Left cardiac atrium (tissue), 4 donors: ENCODE data around the gene EGFR. TPM values are rescaled to one million over a fixed set of nuclear protein-coding genes. Genes with fewer than 3 reads are reported as not detected.

Source experiments
- ATAC-seq, 2 donors: fragments of 200-7000 bp; cut with Tn5 transposase; one replicate each; pipeline ENCODE4 v1.9.1; 2020; ENCODE audit warnings: mild to moderate bottlenecking in 2 of 2, moderate library complexity in 2 of 2
- DNase-seq: peaks from one replicate; pipeline ENCODE4 v3.0.0-alpha.2; 2020
- intact Hi-C, 2 donors: fragments of 100-400 bp; cut with DNase I; formaldehyde crosslinking; loops; one replicate each; pipeline versions ENCODE4 v1.14.1 to v1.15.1; 2022 to 2023
- long read RNA-seq: library from polyadenylated mRNA; unstranded; transcript quantifications from one replicate; pipeline ENCODE4 v2.0.0, GENCODE V29; 2021
- total RNA-seq, 2 donors: library from RNA; stranded (reverse); fragmentation: NEBNext Ultra II Directional; extraction: Animal tissue kit (Norgen Biotek cat#: 25700); gene quantifications; one replicate each; pipeline ENCODE4 v1.2.1, GENCODE V29; 2021
- donor health status: DM: no; HTN: yes; CAD: no.
- donor health status: DM: no; HTN: yes; CAD: no; lungs with severe emphysema.
- donor health status: DM: yes; HTN: yes; CAD: no.
- donor health status: Dilated cardiomyopathy.

Gene EGFR
- 10 to 100 TPM; 23.3 to 26.6 TPM for total RNA-seq
- long read RNA-seq, full-length matches to known transcripts, result 2 of 19 reads
- long read RNA-seq, partial matches to known transcripts, result 6 of 19 reads
- long read RNA-seq, other reads (novel, unspliced or antisense), result 11 of 19 reads

GRCh38 chr7:55018361-55019190 lies at the start of gene EGFR:
TSS of gene EGFR (plus strand) at chr7:55019017. CDS start at chr7:55019278, 261 bp downstream.
- peak; percentile 83 to 89 for ATAC-seq
- DNase-seq, result peak; percentile 83
- intact Hi-C loops, result loop anchor here in 1 of 2 donors (10.0 kb wide), 1 partner anchor 176 kb away; no protein-coding TSS in a partner anchor

DNA sequence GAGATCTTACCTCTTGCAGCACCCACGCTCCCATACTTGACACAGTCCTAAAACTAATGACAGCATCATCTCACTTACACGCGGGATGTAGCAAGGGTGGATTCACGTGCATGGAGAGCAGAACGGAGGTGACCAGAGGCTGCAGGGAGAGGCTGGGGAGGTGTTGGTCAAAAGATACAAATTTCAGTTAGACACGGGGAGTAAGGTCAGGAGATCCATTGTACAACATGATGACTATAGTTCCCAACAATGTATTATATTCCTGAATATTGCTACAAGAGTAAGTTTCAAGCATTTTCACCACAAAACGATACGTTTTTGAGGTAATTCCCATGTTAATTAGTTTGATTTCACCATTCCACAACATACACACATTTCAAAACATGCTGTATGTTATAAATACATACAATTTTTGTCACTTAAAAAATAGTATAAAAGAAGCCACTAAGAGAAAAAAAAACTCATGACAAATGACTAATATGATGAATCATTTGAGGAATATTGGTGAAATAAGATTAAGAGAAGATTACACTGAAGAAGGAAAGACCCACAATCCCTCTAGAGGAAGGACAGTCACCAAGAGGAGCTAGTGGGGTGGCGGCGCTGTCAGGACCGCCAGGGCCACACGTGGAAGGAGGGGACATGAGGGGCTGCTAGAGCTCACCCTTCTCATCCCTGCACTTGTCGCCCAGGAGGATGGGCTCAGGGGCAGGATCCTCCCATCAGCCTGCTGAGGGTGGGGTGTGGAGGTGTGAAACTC lies 49.4 kb upstream of the EGFR start:
- DNase-seq (no peak), ATAC-seq (no peak)
- intact Hi-C loops, result no loop called here

GRCh38 chr7:54972733-54973294 lies 46.0 kb upstream of the EGFR start:
- DNase-seq (no peak), ATAC-seq (no peak)
- intact Hi-C loops, result no loop called here

DNA sequence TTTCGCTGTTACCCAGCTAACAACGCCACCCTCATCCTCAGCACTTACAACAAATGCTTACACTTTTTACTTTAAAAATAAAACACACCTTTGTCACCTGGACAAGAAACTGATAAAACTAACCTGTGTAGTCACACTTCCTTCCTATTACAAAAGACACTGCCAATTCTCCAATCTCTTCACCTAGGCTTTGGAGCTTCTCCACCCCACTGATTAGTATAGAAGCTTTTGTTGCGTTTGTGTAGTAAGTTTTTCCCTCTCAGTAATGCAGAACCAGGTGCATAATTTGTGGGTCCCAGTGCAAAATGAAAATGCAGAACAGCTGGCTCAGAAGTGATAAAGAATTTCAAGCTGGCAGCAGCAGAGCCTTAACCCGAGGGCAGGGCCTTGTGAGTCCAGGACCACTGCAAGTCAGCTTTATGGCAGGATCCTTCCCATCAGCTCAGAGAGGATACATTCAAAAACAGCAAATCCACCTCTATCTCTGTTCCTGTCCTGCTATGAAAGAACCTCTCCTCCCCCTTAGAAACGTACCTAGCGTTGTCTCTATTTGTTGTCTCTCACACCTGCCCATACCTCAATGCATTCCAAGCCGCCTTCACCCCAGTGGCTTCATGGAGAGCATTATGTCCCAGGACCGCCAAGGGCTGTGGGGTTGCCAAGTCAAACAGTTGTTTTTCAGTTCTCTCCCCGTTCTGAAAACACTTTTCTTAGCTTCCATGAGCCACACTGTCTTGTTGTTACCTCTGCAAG lies 40.3 kb upstream of the EGFR start:
- DNase-seq, result no peak
- intact Hi-C loops, result no loop called here

GRCh38 chr7:54980521-54980920 lies 38.3 kb upstream of the EGFR start:
- DNase-seq (no peak), ATAC-seq (no peak)
- intact Hi-C loops, result no loop called here

More for the DNA sequence above, 40.3 kb upstream of the EGFR start:
- no peak for ATAC-seq

GRCh38 chr7:54981913-54982312 lies 36.9 kb upstream of the EGFR start:
- ATAC-seq (no peak), DNase-seq (no peak)
- intact Hi-C loops, result no loop called here

DNA sequence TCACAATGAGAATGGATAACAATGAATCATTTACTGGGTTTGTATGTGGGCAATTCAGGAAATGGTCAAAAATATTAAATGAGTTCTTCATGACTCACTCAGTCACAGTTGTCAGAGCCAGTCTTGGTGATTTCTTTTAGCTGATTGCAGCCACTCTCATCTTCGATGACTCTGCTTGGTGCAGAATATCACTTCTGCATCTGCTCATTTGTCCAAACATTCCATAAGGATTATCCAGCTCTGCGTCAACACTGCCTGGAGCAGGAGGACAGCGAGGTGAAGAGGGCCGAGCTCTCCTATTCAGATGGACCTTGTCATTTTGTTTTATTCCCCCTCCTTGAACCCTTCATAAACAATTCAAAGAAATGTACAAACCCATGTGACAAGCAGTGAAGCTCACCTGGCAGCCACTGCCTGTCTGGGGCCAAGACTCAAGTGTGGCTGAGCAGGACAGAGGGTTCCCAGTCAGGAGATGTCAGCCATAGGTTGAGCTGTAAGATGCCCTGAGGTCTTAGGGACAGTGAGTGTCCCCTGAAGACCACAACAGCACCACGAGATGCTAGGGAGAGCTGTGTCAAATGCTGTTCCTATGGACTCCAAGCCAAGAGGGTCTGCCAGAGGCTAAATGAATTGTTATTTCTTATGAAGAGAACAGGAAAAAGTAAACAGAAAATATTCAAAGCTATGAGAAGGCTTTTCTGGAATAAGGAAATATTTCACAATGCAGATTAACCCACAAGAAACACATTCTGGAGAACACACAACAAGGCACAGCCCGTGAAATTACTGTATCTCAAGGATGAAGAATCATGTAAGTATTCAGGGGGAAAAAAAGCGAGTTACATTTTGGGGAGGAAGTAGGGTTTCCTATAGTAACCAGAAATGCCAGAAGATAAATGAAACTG lies 33.1 kb upstream of the EGFR start:
- ATAC-seq, result no peak
- intact Hi-C loops, result no loop called here
- DNase-seq, result no peak

DNA sequence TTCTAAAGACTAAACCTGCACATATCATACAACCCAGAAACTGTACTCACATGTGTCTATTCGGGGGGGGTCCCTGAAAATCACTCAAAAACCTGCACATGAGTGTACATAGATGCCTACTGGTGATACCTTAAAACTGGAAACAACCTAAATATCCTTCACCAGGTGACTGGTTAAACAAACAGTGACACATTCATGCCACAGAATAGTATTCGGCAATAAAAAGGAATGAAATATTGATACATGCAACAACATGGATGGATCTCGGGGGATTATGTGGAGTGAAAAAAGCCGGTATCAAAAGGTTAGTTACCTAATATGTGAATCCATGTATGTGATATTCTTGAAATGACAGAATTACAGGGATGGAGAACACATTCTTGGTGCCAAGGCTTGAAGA lies 32.1 kb upstream of the EGFR start:
- intact Hi-C loops, result no loop called here
- ATAC-seq (no peak), DNase-seq (no peak)

GRCh38 chr7:54987772-54988171 lies 31.0 kb upstream of the EGFR start:
- intact Hi-C loops, result no loop called here
- no peak for ATAC-seq
- DNase-seq, result no peak

DNA sequence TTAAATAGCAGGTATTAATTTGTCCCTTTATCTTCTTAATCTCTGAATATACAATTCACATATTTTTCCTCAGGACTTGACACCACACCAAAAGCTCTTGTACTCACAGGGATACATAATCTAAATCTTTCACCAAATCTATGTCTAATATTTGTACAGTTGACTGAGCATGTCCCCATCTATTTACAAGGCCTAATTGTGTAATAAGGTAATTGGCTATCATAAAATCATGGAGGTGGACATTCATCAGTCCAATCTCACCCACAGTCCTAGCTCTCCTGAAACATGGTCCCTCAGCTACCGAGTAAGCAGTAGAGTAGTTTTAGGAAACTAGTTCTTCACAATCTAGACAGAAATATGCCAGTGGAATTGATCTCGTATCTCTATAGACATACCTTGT lies 30.3 kb upstream of the EGFR start:
- no peak for DNase-seq
- ATAC-seq, result no peak
- intact Hi-C loops, result no loop called here

- intact Hi-C loops, result no loop called here
- DNase-seq (no peak), ATAC-seq (no peak)
Measured at GRCh38 chr7:54989453-54990225, 29.2 kb upstream of the EGFR start.

GRCh38 chr7:54991341-54991740 lies 27.5 kb upstream of the EGFR start:
- no peak for DNase-seq
- no peak for ATAC-seq
- intact Hi-C loops, result no loop called here

DNA sequence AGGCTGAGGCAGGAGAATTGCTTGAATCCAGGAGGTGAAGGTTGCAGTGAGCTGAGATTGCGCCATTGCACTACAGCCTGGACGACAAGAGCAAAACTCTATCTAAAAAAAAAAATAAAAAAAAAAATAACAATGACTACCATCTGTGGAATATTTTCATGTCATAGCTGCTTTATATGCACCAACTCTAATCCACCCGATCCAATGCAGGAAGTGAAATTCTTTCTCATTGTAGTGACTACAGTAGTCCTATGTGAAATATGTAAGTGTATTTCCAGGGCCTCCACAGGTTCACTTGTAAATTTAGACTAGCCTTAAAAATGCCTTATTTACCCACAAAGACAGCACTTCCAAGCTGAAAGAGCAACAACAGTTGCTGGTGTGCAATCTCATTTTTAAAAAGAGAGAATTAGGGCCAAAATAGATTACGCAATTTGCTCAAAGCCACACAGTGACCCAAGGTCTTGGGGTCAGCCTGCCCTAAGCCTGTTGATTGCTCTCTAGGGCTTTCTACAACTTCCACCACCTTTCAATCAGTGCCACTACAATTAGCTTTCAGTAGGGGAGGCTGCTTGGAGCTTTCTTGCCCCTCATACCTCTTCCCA lies 25.8 kb upstream of the EGFR start:
- intact Hi-C loops, result no loop called here
- no peak for DNase-seq
- ATAC-seq, result no peak

DNA sequence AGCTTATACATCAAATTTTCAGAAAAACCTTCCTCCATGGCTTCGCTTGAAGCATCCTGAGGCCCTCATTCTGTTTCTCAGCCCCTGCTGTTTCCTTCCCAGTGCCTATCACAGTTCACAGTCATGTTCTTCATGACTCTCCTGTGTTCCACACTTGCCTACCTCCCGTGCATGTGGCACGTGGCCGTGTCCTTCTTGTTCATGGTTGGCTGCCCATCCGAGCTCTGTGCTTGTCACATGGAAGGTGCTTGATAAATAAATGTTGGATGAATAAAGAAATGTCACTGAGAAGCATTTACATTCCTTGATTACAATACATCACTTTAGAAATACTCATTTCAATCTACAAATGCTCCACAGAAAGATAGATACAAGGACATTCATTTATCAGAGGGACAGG lies 23.7 kb upstream of the EGFR start:
- no peak for DNase-seq
- intact Hi-C loops, result no loop called here
- no peak for ATAC-seq

GRCh38 chr7:54995610-54996363 lies 23.0 kb upstream of the EGFR start:
- no peak for DNase-seq
- intact Hi-C loops, result no loop called here
- no peak for ATAC-seq

DNA sequence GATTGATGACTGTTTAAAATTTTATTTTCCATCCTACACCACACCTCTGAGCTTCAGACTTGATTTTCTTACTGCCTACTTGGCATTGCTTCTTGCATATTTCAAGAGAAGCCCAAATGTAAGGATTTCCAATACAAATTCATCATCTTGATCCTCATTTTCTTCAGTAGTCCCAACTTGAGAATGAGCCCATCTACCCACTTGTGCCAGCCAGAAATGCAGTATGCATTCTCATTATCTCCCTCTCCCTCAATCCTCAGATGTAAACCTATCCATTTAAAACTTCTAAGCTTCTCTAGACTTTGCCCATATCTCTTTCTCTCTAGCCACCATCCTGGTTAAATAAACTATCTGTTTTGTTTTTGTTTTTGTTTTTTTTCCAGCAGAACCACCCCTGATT lies 22.4 kb upstream of the EGFR start:
- no peak for ATAC-seq

More for the DNA sequence above, 22.4 kb upstream of the EGFR start:
- intact Hi-C loops, result no loop called here
- DNase-seq, result no peak
